LNCaP clone FGC (cell line): ENCODE measurements around the gene UIMC1.

Experiments used
- DNase-seq: peaks from one replicate; pipeline ENCODE4 v3.0.0-alpha.2; 2011; ENCODE audit warnings: low read depth
- H3K4me3 ChIP-seq: 2 replicates; pipeline ENCODE4 v1.5.1; 2011; ENCODE audit warnings: mild to moderate bottlenecking, low read depth, low read length, control low read depth
- TF ChIP-seq, protein P1 (sequence below): IDR thresholded peaks from 2 replicates; pipeline ENCODE4 v1.5.1; 2012; ENCODE audit warnings: mild to moderate bottlenecking; ENCODE audit not compliant: control insufficient read depth, insufficient read depth; ENCODE audit errors: extremely low read depth

Gene UIMC1

GRCh38 chr5:176906126-176906525, 100.5 kb downstream of the UIMC1 start:
- TF ChIP-seq, protein P1, sequence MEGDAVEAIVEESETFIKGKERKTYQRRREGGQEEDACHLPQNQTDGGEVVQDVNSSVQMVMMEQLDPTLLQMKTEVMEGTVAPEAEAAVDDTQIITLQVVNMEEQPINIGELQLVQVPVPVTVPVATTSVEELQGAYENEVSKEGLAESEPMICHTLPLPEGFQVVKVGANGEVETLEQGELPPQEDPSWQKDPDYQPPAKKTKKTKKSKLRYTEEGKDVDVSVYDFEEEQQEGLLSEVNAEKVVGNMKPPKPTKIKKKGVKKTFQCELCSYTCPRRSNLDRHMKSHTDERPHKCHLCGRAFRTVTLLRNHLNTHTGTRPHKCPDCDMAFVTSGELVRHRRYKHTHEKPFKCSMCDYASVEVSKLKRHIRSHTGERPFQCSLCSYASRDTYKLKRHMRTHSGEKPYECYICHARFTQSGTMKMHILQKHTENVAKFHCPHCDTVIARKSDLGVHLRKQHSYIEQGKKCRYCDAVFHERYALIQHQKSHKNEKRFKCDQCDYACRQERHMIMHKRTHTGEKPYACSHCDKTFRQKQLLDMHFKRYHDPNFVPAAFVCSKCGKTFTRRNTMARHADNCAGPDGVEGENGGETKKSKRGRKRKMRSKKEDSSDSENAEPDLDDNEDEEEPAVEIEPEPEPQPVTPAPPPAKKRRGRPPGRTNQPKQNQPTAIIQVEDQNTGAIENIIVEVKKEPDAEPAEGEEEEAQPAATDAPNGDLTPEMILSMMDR = no peak
- DNase-seq = no peak
- no peak overlapping the region for H3K4me3 ChIP-seq

DNA sequence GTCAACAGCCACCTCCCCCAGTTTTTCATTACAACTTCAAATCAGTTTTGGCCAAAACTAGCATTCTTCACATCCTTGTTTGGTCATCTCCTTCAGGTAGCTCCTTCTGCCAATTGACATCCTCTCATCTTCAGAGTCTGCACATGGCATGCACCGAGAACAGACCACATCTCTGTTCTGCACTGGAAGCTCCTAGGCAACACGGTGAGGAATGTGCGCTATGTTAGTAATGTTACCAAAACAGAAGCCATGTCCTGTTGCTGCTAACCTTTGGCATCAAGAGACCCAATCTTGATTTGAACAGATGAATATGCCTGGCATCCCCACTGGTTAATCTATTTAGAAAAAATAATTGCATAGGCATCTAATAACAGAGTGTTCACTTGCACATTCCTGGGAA, 102.3 kb downstream of the UIMC1 start:
- no peak for DNase-seq
- no peak overlapping the region for H3K4me3 ChIP-seq
- TF ChIP-seq, protein P1 = no peak

GRCh38 chr5:176902911-176903664, 103.5 kb downstream of the UIMC1 start:
- DNase-seq = no peak
- no peak overlapping the region for H3K4me3 ChIP-seq
- TF ChIP-seq, protein P1 = no peak

- TF ChIP-seq, protein P1 = no peak
- no peak for DNase-seq
- H3K4me3 ChIP-seq = no peak overlapping the region
These were observed 104.3 kb downstream of the UIMC1 start for GRCh38 chr5:176902102-176902814.

- TF ChIP-seq, protein P1 = no peak
- no peak for DNase-seq
- H3K4me3 ChIP-seq = no peak overlapping the region
These were observed 105.1 kb downstream of the UIMC1 start for GRCh38 chr5:176901260-176902101.

DNA sequence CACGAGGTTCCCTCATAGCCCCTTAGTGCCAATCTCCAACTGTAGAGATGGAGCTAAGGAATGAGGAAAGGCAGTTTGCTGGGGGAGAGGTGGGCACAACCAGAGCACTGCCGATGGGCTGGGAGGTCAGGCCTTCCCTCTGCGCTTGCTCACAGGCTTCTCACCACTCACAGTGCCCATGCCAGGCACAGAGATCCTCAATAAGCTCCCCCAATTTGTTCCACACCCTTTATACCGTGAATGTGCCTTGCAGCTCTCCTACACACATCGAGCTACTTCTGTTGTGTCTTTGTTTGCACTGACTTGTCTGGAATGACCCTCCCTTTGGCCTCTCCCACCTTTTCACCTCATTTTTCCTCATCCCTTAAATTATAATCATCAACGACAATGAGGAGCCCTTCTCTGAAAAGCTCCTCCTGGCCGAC, 105.8 kb downstream of the UIMC1 start:
- H3K4me3 ChIP-seq = no peak overlapping the region
- DNase-seq = no peak
- TF ChIP-seq, protein P1 = no peak
